NCI-H2196 (cell line): ENCODE results near the gene PKD1.
"Not testable (repeated sequence)": the region's sequence is repeated elsewhere in the genome, so short reads cannot be mapped to it uniquely, and the experiment has no call there.

Source experiments
- DNase-seq: peaks from one replicate; lab custom pipeline; 2025; ENCODE audit not compliant: unreplicated experiment; lab: John Stamatoyannopoulos, UW

The PKD1 gene

GRCh38 chr16:2152695-2153506 lies 17.2 kb upstream of the PKD1 start:
- no peak for DNase-seq

- DNase-seq: no peak
These were observed 15.7 kb upstream of the PKD1 start for GRCh38 chr16:2151188-2152091.

GRCh38 chr16:2150418-2151187 lies 14.9 kb upstream of the PKD1 start:
- DNase-seq: peak; percentile 56

GRCh38 chr16:2149630-2150417 lies 14.1 kb upstream of the PKD1 start:
- no peak for DNase-seq

- DNase-seq: peak; percentile 36
These were observed 13.3 kb upstream of the PKD1 start for GRCh38 chr16:2148714-2149629.

GRCh38 chr16:2147981-2148671 lies 12.4 kb upstream of the PKD1 start, which contains the start of gene RAB26:
Gene RAB26 (plus strand): TSS chr16:2148625. CDS start chr16:2148784, 159 bp downstream.
- DNase-seq: peak; percentile 97

- no peak for DNase-seq
These were observed 11.7 kb upstream of the PKD1 start for GRCh38 chr16:2147378-2147777.

GRCh38 chr16:2145843-2146242 lies 10.1 kb upstream of the PKD1 start:
- DNase-seq: no peak

GRCh38 chr16:2143878-2144485 lies 8.3 kb upstream of the PKD1 start:
- DNase-seq: no peak

GRCh38 chr16:2142942-2143877 lies 7.5 kb upstream of the PKD1 start:
- DNase-seq: no peak

- not testable (repeated sequence) for DNase-seq
These were observed 627 bp downstream of the PKD1 start for GRCh38 chr16:2135071-2135470.

GRCh38 chr16:2133797-2134196 lies 1.9 kb downstream of the PKD1 start:
- DNase-seq: not testable (repeated sequence)

- DNase-seq: not testable (repeated sequence)
These were observed 5.7 kb downstream of the PKD1 start for GRCh38 chr16:2129890-2130447.

- DNase-seq: not testable (repeated sequence)
These were observed 6.4 kb downstream of the PKD1 start for GRCh38 chr16:2129251-2129650.

GRCh38 chr16:2127630-2128280 lies 7.9 kb downstream of the PKD1 start:
- DNase-seq: peak; percentile 28

- DNase-seq: not testable (repeated sequence)
These were observed 8.7 kb downstream of the PKD1 start for GRCh38 chr16:2126928-2127556.
